Right cardiac atrium (tissue), 5 donors: ENCODE data around the gene COLEC11. TPM values are rescaled to one million over a fixed set of nuclear protein-coding genes. Genes with fewer than 3 reads are reported as not detected.
"Not testable (repeated sequence)": the region's sequence is repeated elsewhere in the genome, so short reads cannot be mapped to it uniquely, and the experiment has no call there.

Source experiments
- ATAC-seq, 2 donors: fragments of 200-7000 bp; cut with Tn5 transposase; one replicate each; pipeline versions ENCODE4 v1.8.0 to v1.9.1; 2020; ENCODE audit warnings: moderate library complexity in 2 of 2, mild to moderate bottlenecking in 1 of 2
- DNase-seq, 3 donors: peaks; one replicate each; pipeline ENCODE4 v3.0.0-alpha.2; 2020
- H3K27ac ChIP-seq: one replicate; pipeline ENCODE4 v1.5.1; 2013; ENCODE audit warnings: mild to moderate bottlenecking, low read length, control low read depth, moderate library complexity
- H3K27me3 ChIP-seq: one replicate; pipeline ENCODE4 v1.6.1; 2013; ENCODE audit not compliant: control insufficient read depth, insufficient read depth
- H3K4me1 ChIP-seq: one replicate; pipeline ENCODE4 v1.6.1; 2013; ENCODE audit warnings: low read length; ENCODE audit not compliant: control insufficient read depth, insufficient read depth
- H3K4me3 ChIP-seq: one replicate; pipeline ENCODE4 v1.5.1; 2013; ENCODE audit warnings: low read length, control low read depth
- H3K9me3 ChIP-seq: one replicate; pipeline ENCODE4 v1.6.1; 2013; ENCODE audit warnings: low read length; ENCODE audit not compliant: control insufficient read depth
- WGBS: extraction: QIAGEN DNeasy Blood & Tissue Kit; methylation state at CpG from one replicate; pipeline ENCODE4 v1.1.7; 2013; 5-methylcytosine and 5-hydroxymethylcytosine counted together
- intact Hi-C, 4 donors: fragments of 100-400 bp; cut with DNase I; formaldehyde crosslinking; loops; one replicate each; pipeline versions ENCODE4 v1.11.0 to v1.14.0; 2022 to 2023
- polyA plus RNA-seq: library from polyadenylated mRNA; stranded (reverse); fragments of 200-250 nt; gene quantifications from one replicate; pipeline ENCODE4 v1.2.3, GENCODE V29; 2013
- total RNA-seq, 4 donors: library from RNA; stranded (reverse); fragmentation: NEBNext Ultra II Directional; extraction: Animal tissue kit (Norgen Biotek cat#: 25700); gene quantifications; one replicate each; pipeline ENCODE4 v1.2.1, GENCODE V29; 2021
- donor health status: healthy with polysubstance abuse.
- donor health status: DM: no; HTN: yes; CAD: no.
- donor health status: DM: no; HTN: no; CAD: no.
- donor health status: DM: no; HTN: yes; CAD: no; lungs with severe emphysema.
- donor health status: DM: yes; HTN: yes; CAD: no.

COLEC11 gene
- total and polyA plus RNA-seq, 5 donors: 12.5 to 70.6 (median 47.6) TPM

DNA sequence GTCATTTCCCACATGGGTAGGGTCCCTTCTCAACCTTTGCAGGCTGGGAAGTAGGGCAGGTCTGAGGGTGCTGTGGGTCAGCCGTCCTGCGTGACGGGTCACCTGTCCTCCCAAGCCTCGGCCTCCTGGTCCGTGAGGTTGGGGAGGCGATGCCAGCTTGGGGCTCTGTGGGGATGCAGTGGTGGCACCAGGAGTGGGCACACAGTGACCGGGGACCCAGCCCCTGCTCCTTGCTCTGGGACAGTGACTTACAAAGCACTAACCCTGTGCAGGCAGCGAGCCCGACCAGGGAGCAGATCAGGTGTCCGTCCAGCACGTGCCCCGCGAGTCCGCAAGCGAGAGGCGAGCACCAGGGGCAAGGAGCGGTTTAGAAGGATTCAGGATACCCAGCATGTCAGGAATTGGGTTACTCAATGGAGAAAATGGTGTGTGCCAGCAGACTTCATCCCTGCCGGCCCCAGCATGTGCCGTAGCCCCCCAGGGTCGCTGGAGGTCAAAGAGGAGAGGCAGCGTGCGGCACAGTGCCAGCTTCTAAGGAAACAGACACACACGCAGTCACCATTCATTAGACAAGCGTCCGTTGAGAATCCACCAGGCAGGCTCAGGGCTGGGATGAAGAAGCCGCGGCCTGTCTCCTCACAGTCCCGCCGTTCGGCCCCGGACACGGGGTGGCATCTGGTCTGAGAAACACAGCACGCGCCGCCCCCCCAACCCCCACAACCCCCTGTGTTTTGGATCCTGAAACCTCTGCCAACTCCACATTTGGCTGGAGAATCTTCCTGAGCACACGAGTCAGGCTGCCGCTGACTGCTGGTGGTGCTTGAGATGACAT, 11.7 kb downstream of the COLEC11 start:
- intact Hi-C loops: no loop called here
- Histone ChIP-seq H3K27ac (no peak overlapping the region), H3K4me3 (no peak overlapping the region), H3K4me1 (no peaks in the 10 kb centered on the region), H3K9me3 (no peaks in the 10 kb centered on the region), H3K27me3 (no peaks in the 10 kb centered on the region)
- DNase-seq (peak in 1 of 3 donors; percentile 52), ATAC-seq (no peak)
- 80% methylated on average over 37 of the region's 37 CpGs for WGBS

- no peaks in the 10 kb centered on the region for H3K4me1 ChIP-seq
- H3K4me3 ChIP-seq: no peak overlapping the region
- H3K9me3 ChIP-seq: no peaks in the 10 kb centered on the region
- no peak for ATAC-seq
- no peaks in the 10 kb centered on the region for H3K27me3 ChIP-seq
- 83% methylated on average over 19 of the region's 19 CpGs for WGBS
- peak in 1 of 3 donors; percentile 33 for DNase-seq
- intact Hi-C loops: no loop called here
- H3K27ac ChIP-seq: no peak overlapping the region
These were observed 13.7 kb downstream of the COLEC11 start for GRCh38 chr2:3608373-3609278.

DNA sequence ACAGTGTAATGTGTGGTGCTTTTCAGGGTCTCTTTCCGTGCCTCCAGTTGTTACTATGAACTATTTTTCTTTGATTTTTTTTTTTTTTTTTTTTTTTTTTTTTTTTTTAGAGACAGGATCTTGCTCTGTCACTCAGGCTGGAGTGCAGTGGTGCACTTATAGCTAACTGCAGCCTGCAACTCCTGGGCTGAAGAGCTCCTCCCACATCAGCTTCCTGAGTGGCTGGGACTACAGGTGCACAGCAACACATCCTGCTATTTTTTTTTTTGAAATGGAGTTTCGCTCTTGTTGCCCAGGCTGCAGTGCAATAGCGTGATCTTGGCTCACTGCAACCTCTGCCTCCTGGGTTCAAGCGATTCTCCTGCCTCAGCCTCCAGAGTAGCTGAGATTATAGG, 14.4 kb downstream of the COLEC11 start:
- H3K4me1 ChIP-seq, H3K9me3 ChIP-seq, intact Hi-C loops, H3K4me3 ChIP-seq, H3K27ac ChIP-seq, DNase-seq, H3K27me3 ChIP-seq, ATAC-seq: not testable (repeated sequence)
- WGBS: 91% methylated on average over 4 of the region's 4 CpGs

DNA sequence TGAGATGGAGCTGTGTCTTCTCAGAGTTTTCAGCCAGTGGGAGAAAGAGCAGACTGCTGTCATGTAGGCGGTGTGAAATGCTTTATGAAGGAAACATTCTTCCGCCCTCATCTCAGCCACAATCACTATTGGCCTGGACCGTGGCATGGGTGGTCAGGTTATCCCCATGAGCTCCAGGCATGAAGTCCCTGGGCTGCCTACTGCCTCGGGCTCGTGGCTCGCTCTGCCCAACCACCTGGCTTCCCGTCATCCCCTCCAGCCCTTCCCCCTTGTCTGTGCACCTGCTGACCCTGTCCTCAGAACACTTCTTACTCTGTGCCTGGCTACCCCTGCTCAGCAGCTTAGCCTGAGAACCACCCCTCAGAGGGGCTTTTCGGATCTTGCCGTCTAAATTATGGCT, 15.5 kb downstream of the COLEC11 start:
- WGBS: 92% methylated on average over 9 of the region's 9 CpGs
- Histone ChIP-seq H3K27ac (no peak overlapping the region), H3K4me1 (no peaks in the 10 kb centered on the region), H3K9me3 (no peaks in the 10 kb centered on the region), H3K27me3 (no peaks in the 10 kb centered on the region), H3K4me3 (no peak overlapping the region)
- ATAC-seq (no peak), DNase-seq (no peak)
- intact Hi-C loops: no loop called here

GRCh38 chr2:3610881-3611505, 16.1 kb downstream of the COLEC11 start:
- Histone ChIP-seq H3K9me3 (no peaks in the 10 kb centered on the region), H3K4me1 (no peaks in the 10 kb centered on the region), H3K27me3 (no peaks in the 10 kb centered on the region), H3K27ac (no peak overlapping the region), H3K4me3 (no peak overlapping the region)
- intact Hi-C loops: no loop called here
- ATAC-seq: peak in 1 of 2 donors; percentile 67
- peak in 2 of 3 donors; percentile 38 to 48 for DNase-seq
- whole genome bisulfite sequencing: 62% methylated on average over 23 of the region's 23 CpGs

- no peak overlapping the region for H3K4me3 ChIP-seq
- intact Hi-C loops: no loop called here
- 78% methylated on average over 11 of the region's 11 CpGs for WGBS
- no peaks in the 10 kb centered on the region for H3K9me3 ChIP-seq
- no peaks in the 10 kb centered on the region for H3K27me3 ChIP-seq
- ATAC-seq (peak in 1 of 2 donors; percentile 9), DNase-seq (no peak)
- H3K4me1 ChIP-seq: no peaks in the 10 kb centered on the region
- H3K27ac ChIP-seq: no peak overlapping the region
These were observed 16.7 kb downstream of the COLEC11 start for GRCh38 chr2:3611589-3611988.

GRCh38 chr2:3612639-3613523, 18.0 kb downstream of the COLEC11 start:
- Histone ChIP-seq H3K27me3 (no peaks in the 10 kb centered on the region), H3K4me1 (no peaks in the 10 kb centered on the region), H3K9me3 (no peaks in the 10 kb centered on the region), H3K27ac (no peak overlapping the region), H3K4me3 (no peak overlapping the region)
- 89% methylated on average over 29 of the region's 29 CpGs for WGBS
- intact Hi-C loops: no loop called here
- DNase-seq (peak in 2 of 3 donors; percentile 29 to 32), ATAC-seq (peak in 1 of 2 donors; percentile 38)

DNA sequence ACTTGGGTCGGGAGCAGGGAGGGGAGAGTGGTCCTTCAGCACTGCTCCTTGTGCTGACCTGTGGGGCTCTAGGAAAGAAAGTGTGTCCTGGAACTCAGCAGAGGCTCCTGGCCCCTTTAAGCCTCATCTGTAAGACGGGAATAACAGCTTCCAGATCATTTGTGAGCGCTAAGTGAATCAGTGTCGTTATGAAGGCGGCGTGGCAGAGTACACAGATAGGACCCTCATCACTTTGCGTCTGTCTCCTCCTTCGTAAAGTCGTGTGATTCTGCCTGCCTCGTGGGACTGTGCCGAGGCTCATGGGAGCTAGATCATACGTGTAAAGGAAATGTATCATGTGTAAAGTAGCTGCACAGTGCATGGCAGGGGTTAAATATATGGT, 18.6 kb downstream of the COLEC11 start:
- ATAC-seq (no peak), DNase-seq (no peak)
- Histone ChIP-seq H3K27me3 (no peaks in the 10 kb centered on the region), H3K9me3 (no peaks in the 10 kb centered on the region), H3K4me3 (no peak overlapping the region), H3K27ac (no peak overlapping the region), H3K4me1 (no peaks in the 10 kb centered on the region)
- 94% methylated on average over 12 of the region's 12 CpGs for WGBS
- intact Hi-C loops: no loop called here

- H3K27me3 ChIP-seq, intact Hi-C loops, ATAC-seq, DNase-seq, H3K9me3 ChIP-seq, H3K4me1 ChIP-seq, H3K27ac ChIP-seq, H3K4me3 ChIP-seq: not testable (repeated sequence)
- 88% methylated on average over 2 of the region's 2 CpGs for WGBS
These were observed 19.8 kb downstream of the COLEC11 start for GRCh38 chr2:3614743-3615142.

DNA sequence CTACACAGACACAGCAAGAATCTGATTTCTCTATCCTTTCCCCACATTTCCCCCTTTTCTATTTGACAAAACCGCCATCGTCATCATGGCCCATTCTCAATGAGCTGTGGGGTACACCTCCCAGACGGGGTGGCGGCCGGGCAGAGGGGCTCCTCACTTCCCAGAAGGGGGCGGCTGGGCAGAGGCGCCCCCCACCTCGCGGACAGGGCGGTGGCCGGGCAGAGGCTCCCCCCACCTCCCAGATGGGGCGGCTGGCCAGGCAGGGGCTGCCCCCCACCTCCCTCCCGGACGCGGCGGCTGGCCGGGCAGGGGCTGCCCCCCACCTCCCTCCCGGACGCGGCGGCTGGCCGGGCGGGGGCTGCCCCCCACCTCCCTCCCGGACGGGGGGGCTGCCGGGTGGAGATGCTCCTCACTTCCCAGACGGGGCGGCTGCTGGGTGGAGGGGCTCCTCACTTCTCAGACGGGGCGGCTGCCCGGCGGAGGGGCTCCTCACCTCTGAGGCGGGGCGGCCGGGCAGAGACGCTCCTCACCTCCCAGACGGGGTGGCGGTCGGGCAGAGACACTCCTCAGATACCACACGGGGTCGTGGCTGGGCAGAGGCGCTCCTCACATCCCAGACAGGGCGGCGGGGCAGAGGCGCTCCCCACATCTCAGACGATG, 20.8 kb downstream of the COLEC11 start:
- H3K9me3 ChIP-seq, H3K4me1 ChIP-seq, H3K4me3 ChIP-seq, H3K27ac ChIP-seq, ATAC-seq, intact Hi-C loops, H3K27me3 ChIP-seq: not testable (repeated sequence)
- DNase-seq: peak in 1 of 3 donors; percentile 30
- 96% methylated on average over 46 of the region's 46 CpGs for WGBS
